Measurements from ENCODE around the gene PRDM11. TPM values are rescaled to one million over a fixed set of nuclear protein-coding genes. Genes with fewer than 3 reads are reported as not detected.

PRDM11 gene
- total RNA-seq, 1 experiment from 2014 or later = 27.4 TPM

DNA sequence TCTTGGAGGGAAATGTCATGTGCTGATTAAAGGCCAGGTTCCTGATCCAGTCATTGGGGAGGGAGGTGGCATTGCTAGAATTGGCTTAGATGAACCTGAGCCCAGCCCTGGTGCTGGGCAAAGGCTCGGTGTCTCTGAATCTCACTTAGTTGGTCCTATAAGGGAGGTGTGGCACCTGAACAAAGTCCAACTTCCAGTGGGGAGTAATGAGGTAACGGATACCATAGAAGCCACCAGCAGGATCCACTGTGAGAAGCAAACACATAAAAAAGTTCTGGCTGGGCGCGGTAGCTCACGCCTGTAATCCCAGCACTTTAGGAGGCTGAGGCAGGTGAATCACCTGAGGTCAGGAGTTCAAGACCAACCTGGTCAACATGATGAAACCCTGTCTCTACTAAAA lies 26.6 kb downstream of the PRDM11 start:
- H3K27me3 ChIP-seq (ENCODE audit: control insufficient read depth, insufficient read depth, low read length) = 0 out of 2 replicates have a peak, but pooled peaks cover 2% of the 10 kb centered on the region

DNA sequence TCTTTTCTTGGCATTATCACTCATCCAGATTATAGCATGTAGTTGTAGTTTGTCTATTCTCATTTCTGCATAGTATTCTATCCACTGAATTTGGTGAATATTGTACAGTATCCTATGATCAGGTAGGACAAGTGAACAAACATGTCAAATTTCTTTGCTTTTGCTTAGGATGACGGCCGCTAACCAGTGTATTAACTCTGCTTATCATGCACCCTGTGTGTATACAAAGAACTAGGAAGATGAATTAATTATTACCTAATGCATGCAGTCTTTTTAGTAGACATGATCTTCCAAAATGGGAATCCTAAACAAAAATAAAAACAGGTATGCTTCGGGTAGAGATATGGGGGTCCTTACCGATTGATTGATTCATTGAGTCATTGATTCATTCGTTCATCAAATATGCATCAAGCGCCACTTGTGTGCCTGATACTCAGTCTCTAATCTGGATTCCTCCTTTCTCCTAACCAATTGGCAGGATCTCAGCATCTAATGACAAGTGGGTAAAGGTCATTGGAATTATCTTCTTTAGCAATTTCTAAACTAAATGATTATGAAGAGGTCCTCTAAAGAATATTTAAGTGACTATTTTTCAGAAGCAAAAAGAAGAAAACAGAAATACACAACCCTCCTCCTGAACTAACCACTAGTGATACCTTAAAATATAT lies 27.9 kb downstream of the PRDM11 start:
- TF ChIP-seq SIN3A (IDR thresholded peaks at IDR 0.05; ENCODE audit: borderline replicate concordance, insufficient read depth, low read depth, low read length) (no peak), TCF7L2 (IDR thresholded peaks at IDR 0.05; ENCODE audit: low read depth, low read length) (no peak), POLR2AphosphoS5 (IDR thresholded peaks at IDR 0.05; ENCODE audit: low read depth, low read length) (no peak)
- TF ChIP-seq, protein P1, sequence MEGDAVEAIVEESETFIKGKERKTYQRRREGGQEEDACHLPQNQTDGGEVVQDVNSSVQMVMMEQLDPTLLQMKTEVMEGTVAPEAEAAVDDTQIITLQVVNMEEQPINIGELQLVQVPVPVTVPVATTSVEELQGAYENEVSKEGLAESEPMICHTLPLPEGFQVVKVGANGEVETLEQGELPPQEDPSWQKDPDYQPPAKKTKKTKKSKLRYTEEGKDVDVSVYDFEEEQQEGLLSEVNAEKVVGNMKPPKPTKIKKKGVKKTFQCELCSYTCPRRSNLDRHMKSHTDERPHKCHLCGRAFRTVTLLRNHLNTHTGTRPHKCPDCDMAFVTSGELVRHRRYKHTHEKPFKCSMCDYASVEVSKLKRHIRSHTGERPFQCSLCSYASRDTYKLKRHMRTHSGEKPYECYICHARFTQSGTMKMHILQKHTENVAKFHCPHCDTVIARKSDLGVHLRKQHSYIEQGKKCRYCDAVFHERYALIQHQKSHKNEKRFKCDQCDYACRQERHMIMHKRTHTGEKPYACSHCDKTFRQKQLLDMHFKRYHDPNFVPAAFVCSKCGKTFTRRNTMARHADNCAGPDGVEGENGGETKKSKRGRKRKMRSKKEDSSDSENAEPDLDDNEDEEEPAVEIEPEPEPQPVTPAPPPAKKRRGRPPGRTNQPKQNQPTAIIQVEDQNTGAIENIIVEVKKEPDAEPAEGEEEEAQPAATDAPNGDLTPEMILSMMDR (IDR thresholded peaks at IDR 0.05) = no peak
- TF ChIP-seq, protein P2, sequence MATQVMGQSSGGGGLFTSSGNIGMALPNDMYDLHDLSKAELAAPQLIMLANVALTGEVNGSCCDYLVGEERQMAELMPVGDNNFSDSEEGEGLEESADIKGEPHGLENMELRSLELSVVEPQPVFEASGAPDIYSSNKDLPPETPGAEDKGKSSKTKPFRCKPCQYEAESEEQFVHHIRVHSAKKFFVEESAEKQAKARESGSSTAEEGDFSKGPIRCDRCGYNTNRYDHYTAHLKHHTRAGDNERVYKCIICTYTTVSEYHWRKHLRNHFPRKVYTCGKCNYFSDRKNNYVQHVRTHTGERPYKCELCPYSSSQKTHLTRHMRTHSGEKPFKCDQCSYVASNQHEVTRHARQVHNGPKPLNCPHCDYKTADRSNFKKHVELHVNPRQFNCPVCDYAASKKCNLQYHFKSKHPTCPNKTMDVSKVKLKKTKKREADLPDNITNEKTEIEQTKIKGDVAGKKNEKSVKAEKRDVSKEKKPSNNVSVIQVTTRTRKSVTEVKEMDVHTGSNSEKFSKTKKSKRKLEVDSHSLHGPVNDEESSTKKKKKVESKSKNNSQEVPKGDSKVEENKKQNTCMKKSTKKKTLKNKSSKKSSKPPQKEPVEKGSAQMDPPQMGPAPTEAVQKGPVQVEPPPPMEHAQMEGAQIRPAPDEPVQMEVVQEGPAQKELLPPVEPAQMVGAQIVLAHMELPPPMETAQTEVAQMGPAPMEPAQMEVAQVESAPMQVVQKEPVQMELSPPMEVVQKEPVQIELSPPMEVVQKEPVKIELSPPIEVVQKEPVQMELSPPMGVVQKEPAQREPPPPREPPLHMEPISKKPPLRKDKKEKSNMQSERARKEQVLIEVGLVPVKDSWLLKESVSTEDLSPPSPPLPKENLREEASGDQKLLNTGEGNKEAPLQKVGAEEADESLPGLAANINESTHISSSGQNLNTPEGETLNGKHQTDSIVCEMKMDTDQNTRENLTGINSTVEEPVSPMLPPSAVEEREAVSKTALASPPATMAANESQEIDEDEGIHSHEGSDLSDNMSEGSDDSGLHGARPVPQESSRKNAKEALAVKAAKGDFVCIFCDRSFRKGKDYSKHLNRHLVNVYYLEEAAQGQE (IDR thresholded peaks at IDR 0.05; ENCODE audit: insufficient read depth in 1 of 2, low read depth in 2 of 2, low read length in 1 of 2) = no peak
- in situ Hi-C loops (cut with HindIII; ENCODE audit: low pct_unique_long_range_greater_than_20kb, low sequenced_read_pairs) (no loop called here), intact Hi-C loops (cut with micrococcal nuclease; ENCODE audit: unreplicated experiment) (no loop called here)
- Histone ChIP-seq H3K36me3 (ENCODE audit: control insufficient read depth, insufficient read depth, low read length) (no peaks in the 10 kb centered on the region), H3K4me1 (ENCODE audit: control insufficient read depth, insufficient read depth, low read length) (no peaks in the 10 kb centered on the region), H3K4me3 (ENCODE audit: low read depth in 2 of 2, low read length in 2 of 2) (no peak overlapping the region), H3K27ac (ENCODE audit: low read length) (no peak overlapping the region), H3K27me3 (ENCODE audit: control insufficient read depth, insufficient read depth, low read length) (0 out of 2 replicates have a peak, but pooled peaks cover 2% of the 10 kb centered on the region), H3K9me3 (ENCODE audit: control insufficient read depth, insufficient read depth, low read depth, low read length) (no peaks in the 10 kb centered on the region)
- CTCF ChIA-PET = no interaction called here
- no TSS peak for BruUV-seq (replicated peaks)
- no peak for DNase-seq (ENCODE audit: low read depth, low spot score)
- no peak for ATAC-seq
- POLR2A ChIA-PET = no interaction called here

More for the DNA sequence above, 26.6 kb downstream of the PRDM11 start:
- CTCF ChIA-PET = no interaction called here
- no peaks in the 10 kb centered on the region for H3K4me1 ChIP-seq (ENCODE audit: control insufficient read depth, insufficient read depth, low read length)
- no peak overlapping the region for H3K4me3 ChIP-seq (ENCODE audit: low read depth in 2 of 2, low read length in 2 of 2)
- in situ Hi-C loops (cut with HindIII; ENCODE audit: low pct_unique_long_range_greater_than_20kb, low sequenced_read_pairs) (no loop called here), intact Hi-C loops (cut with micrococcal nuclease; ENCODE audit: unreplicated experiment) (no loop called here)
- BruUV-seq (replicated peaks) = no TSS peak
- POLR2A ChIA-PET = interaction anchor here (0.6 kb wide), 1 partner anchor 957 kb away, joined by 3 read pairs; no protein-coding TSS in a partner anchor
- TF ChIP-seq SIN3A (IDR thresholded peaks at IDR 0.05; ENCODE audit: borderline replicate concordance, insufficient read depth, low read depth, low read length) (no peak), POLR2AphosphoS5 (IDR thresholded peaks at IDR 0.05; ENCODE audit: low read depth, low read length) (no peak)
- TF ChIP-seq, protein P2 (IDR thresholded peaks at IDR 0.05; ENCODE audit: insufficient read depth in 1 of 2, low read depth in 2 of 2, low read length in 1 of 2) = no peak
- H3K36me3 ChIP-seq (ENCODE audit: control insufficient read depth, insufficient read depth, low read length) = no peaks in the 10 kb centered on the region
- H3K27ac ChIP-seq (ENCODE audit: low read length) = no peak overlapping the region
- no peak for ATAC-seq
- H3K9me3 ChIP-seq (ENCODE audit: control insufficient read depth, insufficient read depth, low read depth, low read length) = no peaks in the 10 kb centered on the region
- DNase-seq (ENCODE audit: low read depth, low spot score) = no peak
